ENCODE results near the gene SGCA. TPM values are rescaled to one million over a fixed set of nuclear protein-coding genes. Genes with fewer than 3 reads are reported as not detected.

SGCA gene
- total and polyA plus RNA-seq, 9 of the 15 experiments (the other 6 are each of a cell fraction or from before 2014, with no cell fraction given): not detected

DNA sequence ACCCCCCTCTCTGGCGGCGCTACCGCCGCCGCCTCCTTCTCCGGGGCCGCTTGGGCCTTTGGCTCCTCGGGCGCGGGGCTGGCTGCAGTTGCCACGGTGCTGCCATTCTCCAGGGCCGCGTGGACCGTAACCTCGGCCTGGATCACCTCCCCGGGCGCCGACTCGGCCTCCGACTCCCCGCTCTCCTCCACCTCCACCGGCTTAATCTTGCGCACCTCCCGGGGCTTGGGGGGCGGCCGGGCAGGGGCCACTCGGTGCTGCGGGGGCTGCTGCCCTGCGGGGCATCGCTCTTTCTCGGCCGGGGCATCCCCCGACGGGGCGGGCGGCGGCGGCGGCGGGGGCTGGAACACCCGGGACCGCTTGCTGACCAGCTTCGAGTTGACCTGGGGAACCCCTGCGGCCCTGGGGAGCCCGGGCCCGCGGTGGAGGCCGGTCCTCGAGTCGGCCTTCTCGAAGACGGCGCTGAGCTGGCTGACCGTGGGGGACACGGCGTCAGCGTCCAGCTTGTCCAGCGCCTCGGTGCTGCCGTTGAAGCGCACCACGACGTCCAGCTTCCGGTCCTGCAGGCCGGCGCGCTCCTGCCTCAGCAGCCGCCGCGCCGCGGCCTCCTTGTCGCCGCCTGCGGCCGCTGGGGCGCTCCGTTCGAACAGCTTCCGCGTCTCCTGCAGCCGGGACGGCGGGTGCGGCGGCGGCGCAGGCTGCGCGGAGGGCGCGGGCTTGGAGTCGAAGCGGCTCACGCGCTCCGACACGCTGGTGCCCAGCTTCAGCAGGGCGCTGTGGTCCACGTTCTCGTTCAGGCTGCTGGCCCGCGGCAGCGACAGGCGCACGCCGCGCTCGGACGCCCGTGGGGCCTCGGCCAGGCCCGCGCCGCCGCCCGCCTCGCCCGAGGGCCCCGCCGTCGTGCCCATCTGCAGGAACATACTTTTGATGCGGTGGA, 16.1 kb upstream of the SGCA start (continued):
- no peak for TF ChIP-seq CEBPG (CRISPR knock-in tag; IDR thresholded peaks at IDR 0.05)
- no peak for TF ChIP-seq CEBPG (tag; conservative IDR thresholded peaks at IDR 0.05 in 1 of 2, IDR thresholded peaks at IDR 0.05 in 1 of 2)
- no peak for TF ChIP-seq ZNF431 (CRISPR knock-in tag; IDR thresholded peaks at IDR 0.05)
- no peak for TF ChIP-seq THRB (CRISPR knock-in tag; conservative IDR thresholded peaks at IDR 0.05)
- peak; percentile 68 for TF ChIP-seq PCBP1 (IDR thresholded peaks at IDR 0.05; ENCODE audit: low read depth, low read length, poor library complexity, severe bottlenecking)
- TF ChIP-seq, protein P1, sequence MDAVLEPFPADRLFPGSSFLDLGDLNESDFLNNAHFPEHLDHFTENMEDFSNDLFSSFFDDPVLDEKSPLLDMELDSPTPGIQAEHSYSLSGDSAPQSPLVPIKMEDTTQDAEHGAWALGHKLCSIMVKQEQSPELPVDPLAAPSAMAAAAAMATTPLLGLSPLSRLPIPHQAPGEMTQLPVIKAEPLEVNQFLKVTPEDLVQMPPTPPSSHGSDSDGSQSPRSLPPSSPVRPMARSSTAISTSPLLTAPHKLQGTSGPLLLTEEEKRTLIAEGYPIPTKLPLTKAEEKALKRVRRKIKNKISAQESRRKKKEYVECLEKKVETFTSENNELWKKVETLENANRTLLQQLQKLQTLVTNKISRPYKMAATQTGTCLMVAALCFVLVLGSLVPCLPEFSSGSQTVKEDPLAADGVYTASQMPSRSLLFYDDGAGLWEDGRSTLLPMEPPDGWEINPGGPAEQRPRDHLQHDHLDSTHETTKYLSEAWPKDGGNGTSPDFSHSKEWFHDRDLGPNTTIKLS (IDR thresholded peaks at IDR 0.05; ENCODE audit: borderline replicate concordance, low read depth): peak; percentile 29; the same call in 1 of the 2 replicates
- TF ChIP-seq, protein P2, sequence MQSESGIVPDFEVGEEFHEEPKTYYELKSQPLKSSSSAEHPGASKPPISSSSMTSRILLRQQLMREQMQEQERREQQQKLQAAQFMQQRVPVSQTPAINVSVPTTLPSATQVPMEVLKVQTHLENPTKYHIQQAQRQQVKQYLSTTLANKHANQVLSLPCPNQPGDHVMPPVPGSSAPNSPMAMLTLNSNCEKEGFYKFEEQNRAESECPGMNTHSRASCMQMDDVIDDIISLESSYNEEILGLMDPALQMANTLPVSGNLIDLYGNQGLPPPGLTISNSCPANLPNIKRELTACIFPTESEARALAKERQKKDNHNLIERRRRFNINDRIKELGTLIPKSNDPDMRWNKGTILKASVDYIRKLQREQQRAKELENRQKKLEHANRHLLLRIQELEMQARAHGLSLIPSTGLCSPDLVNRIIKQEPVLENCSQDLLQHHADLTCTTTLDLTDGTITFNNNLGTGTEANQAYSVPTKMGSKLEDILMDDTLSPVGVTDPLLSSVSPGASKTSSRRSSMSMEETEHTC (IDR thresholded peaks at IDR 0.05): no peak
- no peak for TF ChIP-seq DACH1 (IDR thresholded peaks at IDR 0.05; ENCODE audit: partially characterized antibody)
- no peak for TF ChIP-seq ZEB2 (IDR thresholded peaks at IDR 0.05)
- no peak for TF ChIP-seq ZNF124 (CRISPR knock-in tag; IDR thresholded peaks at IDR 0.05)
- TF ChIP-seq ZNF586 (CRISPR knock-in tag; conservative IDR thresholded peaks at IDR 0.05): no peak
- TF ChIP-seq ETS2 (tag; IDR thresholded peaks at IDR 0.05; ENCODE audit: borderline replicate concordance, poor library complexity, severe bottlenecking): no peak
- TF ChIP-seq SIN3A (IDR thresholded peaks at IDR 0.05; ENCODE audit: borderline replicate concordance in 2 of 2, control insufficient read depth in 1 of 2, low read depth in 2 of 2, low read length in 2 of 2): peak in 1 of 2 experiments; percentile 42; a peak in 2 of 4 replicates
- TF ChIP-seq BCL6 (CRISPR knock-in tag; IDR thresholded peaks at IDR 0.05): no peak
- TF ChIP-seq E2F6 (IDR thresholded peaks at IDR 0.05; ENCODE audit: borderline replicate concordance in 1 of 2, extremely low read depth in 1 of 2, insufficient read depth in 1 of 2, insufficient read length in 1 of 2, low read depth in 1 of 2, low read length in 1 of 2, poor library complexity in 1 of 2, severe bottlenecking in 1 of 2): peak; percentile 65 to 80
- peak; percentile 61 for TF ChIP-seq ETV1 (tag; conservative IDR thresholded peaks at IDR 0.05; ENCODE audit: low read depth)
- no peak for TF ChIP-seq NFATC3 (IDR thresholded peaks at IDR 0.05)
- TF ChIP-seq ARNT (IDR thresholded peaks at IDR 0.05): no peak
- peak; percentile 19; the same call in 1 of the 2 replicates for TF ChIP-seq ELF2 (CRISPR knock-in tag; IDR thresholded peaks at IDR 0.05)
- TF ChIP-seq SMAD1 (IDR thresholded peaks at IDR 0.05; ENCODE audit: low read depth, low read length, partially characterized antibody): no peak
- TF ChIP-seq CHD4 (IDR thresholded peaks at IDR 0.05; ENCODE audit: insufficient read depth, insufficient replicate concordance, low read depth, low read length, poor library complexity, severe bottlenecking): no peak
